ENCODE measurements around the gene PCBP1.
"Not testable (repeated sequence)": the region's sequence is repeated elsewhere in the genome, so short reads cannot be mapped to it uniquely, and the experiment has no call there.

The PCBP1 gene

DNA sequence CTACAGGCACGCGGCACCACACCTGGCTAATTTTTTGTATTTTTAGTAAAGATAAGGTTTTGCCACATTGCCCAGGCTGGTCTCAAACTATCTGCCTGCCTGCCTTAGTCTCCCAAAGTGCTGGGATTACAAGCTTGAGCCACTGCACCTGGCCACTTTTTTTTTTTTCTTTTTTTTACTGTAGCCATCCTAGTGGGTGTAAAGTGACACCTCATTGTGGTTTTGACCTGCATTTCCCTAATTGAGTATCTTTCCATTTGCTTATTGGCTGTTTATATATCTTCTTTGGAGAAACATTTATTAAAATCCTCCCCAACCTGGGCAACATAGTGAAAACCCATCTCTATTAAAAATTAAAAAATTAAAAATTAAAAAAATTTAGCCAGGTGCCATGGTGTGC lies 12.0 kb downstream of the PCBP1 start:
- no peak for DNase-seq (ENCODE audit: low read depth)

DNA sequence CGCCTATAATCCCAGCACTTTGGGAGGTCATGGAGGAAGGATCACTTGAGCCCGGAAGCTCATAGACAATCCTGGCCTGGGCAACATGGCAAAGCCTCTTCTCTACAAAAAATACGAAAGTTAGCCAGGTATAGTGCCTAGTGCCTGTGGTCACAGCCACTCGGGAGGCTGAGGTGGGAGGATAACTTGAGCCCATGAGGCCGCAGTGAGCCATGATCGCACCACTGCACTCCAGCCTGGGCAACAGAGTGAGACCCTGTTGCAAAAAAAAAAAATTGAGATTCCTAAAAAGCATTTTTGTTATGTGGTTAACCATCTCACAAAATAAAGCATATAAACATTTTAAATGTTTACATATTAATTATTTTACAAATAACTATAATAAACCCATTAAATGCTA lies 13.9 kb downstream of the PCBP1 start:
- no peak for DNase-seq (ENCODE audit: low read depth)

DNA sequence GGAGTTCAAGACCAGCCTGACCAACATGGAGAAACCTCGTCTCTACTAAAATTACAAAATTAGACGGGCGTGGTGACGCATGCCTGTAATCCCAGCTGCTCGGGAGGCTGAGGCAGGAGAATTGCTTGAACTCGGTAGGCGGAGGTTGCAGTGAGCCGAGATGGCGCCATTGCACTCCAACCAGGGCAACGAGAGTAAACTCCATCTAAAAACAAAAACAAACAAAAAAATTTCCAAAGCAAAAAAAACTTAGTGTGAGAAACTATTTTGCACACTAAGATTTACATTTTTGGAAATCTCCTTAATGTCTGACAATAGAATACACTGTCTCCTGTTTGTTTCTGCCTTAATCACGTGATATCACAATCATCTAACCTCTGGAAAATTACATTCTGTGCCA lies 14.4 kb downstream of the PCBP1 start:
- not testable (repeated sequence) for DNase-seq (ENCODE audit: low read depth)

DNA sequence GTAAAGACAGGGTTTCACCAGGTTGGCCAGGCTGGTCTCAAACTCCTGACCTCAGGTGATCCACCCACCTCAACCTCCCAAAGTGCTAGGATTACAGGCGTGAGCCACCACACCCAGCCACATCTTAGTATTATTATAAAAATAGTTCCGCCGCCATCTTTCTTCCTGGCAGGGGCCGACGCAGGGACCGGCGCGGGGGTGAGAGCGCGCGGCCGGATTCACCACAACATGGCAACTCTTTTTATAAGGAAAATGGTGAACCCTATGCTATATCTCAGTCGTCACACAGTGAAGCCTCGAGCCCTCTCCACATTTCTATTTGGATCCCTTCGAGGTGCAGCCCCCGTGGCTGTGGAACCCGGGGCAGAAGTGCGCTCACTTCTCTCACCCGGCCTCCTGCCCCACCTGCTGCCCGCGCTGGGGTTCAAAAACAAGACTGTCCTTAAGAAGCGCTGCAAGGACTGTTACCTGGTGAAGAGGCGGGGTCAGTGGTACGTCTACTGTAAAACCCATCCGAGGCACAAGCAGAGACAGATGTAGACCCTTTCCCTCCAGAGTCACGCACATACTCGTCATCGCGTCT lies 15.1 kb downstream of the PCBP1 start:
- DNase-seq (ENCODE audit: low read depth) = not testable (repeated sequence)

DNA sequence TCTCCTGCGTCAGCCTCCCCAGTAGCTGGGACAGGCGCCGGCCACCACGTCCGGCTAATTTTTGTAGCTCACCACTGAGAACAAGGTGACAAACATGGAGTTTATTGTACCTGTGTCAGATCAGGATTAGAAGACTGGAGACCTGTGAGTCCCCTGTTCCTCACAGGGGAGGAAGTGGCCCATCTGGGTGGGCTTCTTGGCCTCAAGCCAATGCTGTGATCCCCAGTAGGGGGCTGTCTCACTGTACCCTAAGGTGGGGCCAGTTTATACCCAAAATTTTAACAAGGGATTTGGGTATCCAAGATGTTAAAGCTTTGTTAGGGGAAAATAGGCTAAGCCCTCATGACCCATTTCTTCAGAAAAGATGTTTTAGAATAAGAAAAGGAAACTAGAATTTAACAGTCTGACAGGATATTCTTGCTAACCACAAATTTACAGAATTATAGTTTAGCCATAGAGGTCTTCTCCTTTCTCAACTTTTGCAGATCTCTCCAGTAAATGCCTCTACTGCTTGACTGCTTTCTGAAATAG lies 16.3 kb downstream of the PCBP1 start:
- DNase-seq (ENCODE audit: low read depth) = no peak

DNA sequence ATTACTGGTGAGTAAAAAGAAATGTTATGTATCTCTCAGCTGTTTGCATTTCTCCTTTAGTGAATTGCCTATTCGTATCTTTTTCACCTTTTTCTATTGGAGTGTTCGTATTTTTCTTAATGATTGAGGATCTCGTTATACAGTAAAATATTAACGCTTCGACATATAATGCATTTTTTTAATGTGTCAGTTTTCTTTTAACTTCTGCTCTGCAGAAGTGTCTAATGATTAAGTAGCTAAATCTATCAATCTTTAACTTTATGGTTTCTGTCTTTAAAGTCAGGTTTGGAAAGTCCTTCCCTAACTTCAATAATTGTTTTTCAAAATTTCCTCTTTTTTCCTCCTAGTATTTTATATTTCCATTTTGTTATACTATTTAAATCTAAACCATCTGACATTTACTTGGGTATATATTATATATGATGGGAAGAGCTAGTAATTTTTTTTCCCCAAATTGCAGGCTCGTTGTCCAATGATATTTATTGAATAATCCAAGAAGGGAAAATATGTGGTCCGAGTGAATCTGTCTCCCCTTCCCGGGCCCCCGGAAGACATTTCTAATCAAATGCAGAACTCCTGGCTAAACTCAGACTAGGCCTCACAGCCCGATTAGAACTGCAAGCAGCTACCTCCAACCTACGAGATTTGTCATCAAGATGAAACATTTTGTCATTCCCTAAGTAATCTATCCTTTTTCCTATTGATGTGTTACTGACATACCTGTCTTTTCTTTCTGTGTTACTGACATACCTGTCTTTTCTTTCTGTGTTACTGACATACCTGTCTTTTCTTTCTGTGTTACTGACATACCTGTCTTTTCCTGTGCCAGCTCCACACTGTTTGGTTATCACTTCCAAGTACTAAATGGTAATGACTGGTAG lies 17.2 kb downstream of the PCBP1 start:
- no peak for DNase-seq (ENCODE audit: low read depth)

DNA sequence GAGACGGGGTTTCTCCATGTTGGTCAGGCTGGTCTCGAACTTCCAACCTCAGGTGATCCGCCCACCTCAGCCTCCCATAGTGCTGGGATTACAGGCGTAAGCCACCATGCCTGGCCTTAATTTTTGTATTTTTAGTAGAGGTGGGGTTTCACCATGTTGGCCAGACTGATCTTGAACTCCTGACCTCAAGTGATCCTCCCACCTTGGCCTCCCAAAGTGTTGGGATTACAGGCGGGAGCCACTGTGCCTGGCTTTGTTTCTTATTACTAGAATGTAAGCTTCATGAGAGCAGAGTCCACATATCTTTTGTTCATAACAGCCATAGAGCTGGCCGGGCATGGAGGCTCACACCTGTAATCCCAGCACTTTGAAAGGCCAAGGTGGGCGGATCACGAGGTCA lies 18.9 kb downstream of the PCBP1 start:
- DNase-seq (ENCODE audit: low read depth) = not testable (repeated sequence)

DNA sequence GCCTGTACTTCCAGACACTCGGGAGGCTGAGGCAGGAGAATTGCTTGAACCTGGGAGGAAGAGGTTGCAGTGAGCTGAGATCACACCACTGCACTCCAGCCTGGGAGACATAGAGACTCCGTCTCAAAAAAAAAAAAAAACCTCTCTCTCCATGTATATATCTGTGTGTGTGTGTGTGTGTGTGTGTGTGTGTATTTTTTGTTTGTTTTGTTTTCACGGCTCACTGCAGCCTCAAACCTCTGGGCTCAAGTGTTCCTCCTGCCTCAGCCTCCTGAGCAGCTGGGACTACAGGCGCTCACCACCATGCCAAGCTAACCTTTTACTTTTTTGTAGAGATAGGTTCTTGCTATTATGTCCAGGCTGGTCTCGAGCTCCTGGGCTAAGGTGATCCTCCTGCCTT lies 23.1 kb downstream of the PCBP1 start:
- not testable (repeated sequence) for DNase-seq (ENCODE audit: low read depth)

DNA sequence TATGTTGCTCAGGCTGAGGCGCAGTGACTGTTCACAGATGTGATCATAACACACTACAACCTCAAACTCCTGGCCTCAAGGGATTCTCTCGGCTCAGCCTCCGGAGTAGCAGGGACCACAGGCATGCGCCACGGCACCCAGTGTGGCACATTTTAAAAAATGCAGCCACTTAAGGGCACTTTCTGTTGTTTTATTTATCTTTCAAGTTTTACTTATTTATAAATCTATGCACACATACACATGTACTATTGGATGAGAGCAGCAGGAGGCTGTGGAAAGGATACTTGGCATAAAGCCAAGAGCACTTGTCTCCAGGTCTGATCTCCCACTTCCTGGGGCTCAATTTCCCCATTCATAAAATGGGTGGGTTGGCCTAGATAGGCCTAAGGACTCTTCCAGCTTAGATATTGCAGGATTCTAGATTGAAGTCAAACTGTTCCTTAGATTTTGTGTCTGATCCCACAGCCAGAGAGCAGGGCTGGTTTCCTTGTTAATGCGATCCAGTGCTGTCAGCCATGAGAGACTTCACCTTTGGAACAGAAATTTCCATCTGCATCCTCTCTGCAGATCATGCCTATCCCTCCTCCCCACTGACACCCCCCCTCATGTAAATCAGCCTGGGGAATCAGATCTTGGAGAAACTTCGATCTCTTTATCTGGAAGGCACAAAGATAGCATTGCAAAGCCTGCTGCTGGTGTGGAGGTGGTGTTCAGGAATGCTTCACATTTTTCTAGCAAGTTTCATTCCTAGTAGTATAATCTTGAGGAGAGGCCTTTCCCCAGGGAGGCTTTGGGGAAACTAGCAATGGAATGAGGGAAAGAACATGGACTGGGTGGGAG lies 24.7 kb downstream of the PCBP1 start:
- no peak for DNase-seq (ENCODE audit: low read depth)

DNA sequence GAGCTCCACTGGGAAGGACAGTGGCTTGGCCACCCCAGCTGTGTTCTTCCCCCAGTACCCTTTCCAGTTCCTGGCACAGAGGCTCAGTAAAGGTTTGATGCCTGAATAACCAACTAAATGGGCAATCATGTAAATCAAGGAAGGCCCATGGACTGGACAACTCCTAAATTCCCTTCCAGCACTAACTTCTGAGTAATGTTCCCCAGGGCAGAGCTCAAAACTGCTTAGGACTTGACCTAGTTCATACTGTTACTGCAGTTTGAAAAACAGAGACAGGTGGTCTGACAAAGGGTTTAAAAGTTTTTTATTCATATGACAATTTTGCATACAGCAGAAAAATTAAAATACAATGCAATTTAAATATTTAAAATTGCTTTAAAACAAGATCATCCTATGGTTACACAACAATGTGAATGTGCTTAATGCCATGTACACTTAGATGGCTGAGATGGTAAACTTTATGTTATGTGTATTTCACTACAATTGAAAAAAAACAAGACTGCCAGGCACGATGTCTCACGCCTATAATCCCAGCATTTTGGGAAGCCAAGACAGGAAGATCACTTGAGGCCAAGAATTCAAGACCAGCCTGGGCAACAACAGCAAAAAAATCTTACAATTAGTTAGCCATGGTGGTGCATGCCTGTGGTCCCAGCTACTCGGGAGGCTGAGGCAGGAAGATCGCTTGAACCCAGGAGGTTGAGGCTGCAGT lies 26.2 kb downstream of the PCBP1 start:
- DNase-seq (ENCODE audit: low read depth) = no peak

DNA sequence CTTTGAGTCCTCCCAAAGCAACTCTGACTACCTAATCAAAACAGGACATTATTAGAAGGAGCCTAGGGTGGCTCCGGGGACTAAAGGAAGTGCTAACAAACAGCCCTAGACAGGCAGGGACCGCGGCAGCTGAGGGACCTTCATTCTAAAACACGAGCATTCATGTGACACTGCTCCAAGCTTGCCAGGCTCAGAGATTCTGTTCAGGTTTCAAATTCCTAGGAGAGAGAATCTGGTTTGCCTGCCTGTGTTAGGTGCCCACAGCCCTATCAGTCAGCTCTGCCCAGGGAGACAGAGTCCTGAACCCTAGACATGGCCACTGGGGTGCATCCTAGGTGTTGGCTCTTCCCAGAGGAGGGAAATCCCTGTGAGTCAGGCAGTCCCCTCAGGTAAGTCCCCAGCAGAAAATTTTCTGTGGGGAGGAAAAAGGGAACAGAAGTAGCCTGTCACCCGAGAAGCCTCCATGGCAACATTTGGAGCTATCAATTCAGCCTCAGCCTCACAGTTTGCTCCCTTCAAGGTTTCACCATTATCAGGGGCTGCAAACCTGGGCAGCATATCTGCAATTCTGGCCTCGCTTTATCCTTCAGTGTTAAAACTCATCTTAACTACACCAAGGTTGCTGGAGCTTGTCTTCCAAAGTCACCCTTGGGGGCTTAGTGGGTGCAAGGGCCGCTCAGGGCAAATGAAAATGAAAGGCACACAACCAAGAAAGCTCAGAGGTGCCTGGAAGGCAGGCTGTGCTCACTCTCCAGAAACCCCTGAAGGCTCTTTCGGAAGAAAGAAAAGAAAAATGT lies 28.6 kb downstream of the PCBP1 start:
- DNase-seq (ENCODE audit: low read depth) = no peak

DNA sequence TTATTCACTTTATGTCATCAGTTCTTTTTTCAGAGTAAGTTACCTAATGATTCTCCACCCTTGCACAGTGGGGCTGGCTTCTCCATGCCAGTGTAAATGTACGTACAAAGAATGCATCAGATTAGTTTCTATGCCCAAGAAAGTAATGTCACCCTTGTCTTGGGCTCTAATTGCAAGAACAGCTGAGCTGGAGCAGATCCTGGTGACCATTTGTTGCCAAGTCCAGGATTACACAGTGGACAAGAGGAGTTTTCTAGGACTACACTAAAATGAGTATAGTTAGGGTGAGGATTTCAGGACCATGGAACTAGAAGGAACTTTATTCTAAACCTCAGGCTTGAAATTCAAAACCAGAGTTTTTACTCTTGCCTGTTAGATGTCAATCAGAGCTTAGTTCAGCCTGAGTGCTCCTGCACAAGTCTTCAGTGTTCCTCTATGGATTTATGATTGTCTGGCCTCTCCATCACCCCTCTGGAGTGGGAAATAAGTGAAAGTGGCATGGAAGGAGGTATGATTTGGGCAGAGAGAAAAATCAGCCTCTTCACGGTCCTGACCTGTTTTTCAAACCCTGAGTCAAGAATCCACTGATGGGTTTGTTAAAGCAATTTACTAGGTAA lies 29.8 kb downstream of the PCBP1 start:
- DNase-seq (ENCODE audit: low read depth) = no peak

DNA sequence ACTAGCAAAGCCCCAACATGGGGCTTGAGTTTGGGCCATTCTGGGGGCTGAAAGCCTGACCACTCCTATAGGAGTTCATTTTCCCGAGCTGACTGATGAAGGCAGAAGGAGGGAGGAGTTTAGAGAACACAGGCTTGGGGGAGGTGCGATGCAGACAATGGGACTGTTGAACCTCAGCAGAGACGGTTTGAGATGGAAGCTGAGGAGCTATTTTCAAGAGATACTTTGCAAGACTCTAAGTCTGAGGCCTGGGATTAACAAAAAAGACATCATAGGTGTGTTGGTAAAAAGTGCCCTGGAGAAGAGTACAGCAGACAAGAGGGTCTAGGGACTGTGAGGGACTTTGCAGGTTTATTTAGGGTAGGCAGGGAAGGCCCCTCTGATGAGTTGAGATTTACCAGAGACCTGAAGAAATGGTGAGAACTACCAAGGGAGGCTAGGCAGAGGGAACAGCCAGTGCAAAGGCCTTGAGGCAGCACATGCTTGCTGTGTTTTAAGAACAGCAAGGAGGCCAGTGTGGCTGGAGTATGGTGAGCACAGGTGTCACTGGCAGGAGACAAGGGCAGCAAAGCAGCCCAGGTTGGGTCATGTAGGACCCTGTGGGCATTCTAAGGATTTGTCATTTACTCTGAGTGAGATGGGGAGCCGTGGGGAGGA lies 31.6 kb downstream of the PCBP1 start:
- no peak for DNase-seq (ENCODE audit: low read depth)

DNA sequence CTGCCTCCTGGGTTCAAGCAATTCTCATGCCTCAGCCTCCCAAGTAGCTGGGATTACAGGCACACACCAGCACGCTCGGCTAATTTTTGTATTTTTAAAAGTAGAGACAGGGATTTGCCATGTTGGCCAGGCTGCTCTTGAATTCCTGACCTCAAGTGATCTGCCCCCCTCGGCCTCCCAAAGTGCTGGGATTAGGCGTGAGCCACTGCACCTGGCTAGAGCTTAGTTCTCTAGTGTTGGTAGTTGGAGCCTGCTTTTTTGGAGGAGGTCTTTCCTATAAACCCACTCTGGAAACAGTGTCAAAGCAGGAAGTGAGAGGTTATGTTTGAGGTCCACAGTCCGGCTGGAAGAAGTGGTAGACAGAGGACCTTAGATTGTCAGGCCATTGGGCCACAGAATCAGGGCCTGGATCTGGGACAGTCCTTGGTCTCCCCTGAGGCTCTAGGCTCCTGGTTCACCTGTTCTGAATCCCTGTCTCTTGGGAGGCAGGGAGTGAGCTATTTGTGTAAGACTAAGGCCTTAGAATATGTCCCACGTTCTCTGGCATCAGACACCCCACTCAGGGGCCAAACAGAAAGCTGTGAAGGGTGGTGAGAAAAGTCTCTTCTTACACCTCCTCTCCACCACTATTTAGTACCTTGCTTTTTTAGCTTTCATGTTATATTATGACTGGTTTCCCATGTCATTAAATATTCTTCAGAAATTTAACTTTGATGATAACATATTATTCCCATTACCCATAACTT lies 34.5 kb downstream of the PCBP1 start:
- no peak for DNase-seq (ENCODE audit: low read depth)

DNA sequence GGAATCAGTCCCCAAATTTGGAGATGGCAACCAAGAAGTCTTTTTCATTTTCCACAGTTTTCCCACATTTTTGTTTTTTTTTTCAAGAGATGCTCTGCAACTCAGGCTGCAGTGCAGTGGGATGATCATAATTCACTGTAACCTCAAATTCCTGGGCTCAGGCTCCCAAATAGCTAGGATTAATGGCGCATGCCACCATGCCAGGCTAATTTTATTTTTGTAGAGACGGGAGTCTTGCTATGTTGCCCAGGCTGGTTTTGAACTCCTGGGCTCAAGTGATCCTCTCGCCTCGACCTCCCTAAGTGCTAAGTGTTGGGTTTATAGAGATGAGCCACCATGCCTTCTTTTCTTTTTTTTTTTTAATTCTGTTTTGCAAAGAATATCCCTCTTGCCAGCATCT lies 35.2 kb downstream of the PCBP1 start:
- DNase-seq (ENCODE audit: low read depth) = no peak

DNA sequence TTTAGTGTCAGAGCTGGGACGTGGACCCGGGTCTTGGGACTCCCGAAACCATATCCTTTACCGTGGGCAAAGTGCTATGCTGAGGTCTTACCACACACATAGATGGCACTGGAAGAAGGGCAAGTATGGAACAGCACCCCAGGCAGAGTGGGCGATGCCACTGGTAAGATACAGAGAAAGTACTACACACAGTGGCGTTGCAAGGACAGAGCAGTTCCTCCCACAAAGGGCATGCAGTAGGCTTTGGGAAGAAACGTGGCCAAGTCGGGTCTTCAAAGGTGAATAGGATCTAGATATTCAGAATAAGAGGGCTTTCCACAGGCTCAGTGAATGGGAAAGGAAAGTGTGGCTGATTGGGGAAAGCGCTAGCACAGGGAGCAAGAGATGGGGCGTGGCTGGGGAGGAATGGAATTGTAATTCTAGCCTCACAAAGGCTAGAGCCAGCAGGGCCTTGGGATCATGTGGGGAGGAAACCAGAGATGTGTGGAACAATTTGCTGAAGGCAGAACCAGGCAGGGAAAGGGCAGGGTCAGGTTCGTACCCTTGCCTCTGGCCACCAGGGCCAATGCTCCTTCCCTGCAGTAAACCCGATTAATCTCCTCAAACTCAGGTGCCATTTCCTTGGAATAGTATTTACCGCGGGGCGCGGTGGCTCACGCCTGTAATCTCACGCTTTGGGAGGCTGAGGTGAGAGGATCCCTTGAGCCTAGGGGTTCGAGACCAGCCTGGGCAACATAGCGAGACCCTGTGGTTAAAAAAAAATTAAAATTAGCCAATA lies 36.0 kb downstream of the PCBP1 start:
- no peak for DNase-seq (ENCODE audit: low read depth)

DNA sequence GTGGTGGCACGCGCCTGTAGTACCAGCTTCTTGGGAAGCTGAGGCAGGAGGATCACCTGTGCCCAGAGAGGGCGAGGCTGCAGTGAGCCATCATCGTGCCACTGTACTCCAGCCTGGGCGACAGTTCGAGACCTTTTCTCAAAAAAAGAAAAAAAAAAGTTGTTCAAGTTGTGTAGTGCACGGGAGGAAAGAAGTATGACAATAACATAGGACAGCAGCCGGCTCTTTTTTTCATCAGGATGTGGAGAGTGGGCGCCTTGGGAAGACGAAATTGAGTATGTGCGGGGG lies 36.5 kb downstream of the PCBP1 start:
- DNase-seq (ENCODE audit: low read depth) = no peak

DNA sequence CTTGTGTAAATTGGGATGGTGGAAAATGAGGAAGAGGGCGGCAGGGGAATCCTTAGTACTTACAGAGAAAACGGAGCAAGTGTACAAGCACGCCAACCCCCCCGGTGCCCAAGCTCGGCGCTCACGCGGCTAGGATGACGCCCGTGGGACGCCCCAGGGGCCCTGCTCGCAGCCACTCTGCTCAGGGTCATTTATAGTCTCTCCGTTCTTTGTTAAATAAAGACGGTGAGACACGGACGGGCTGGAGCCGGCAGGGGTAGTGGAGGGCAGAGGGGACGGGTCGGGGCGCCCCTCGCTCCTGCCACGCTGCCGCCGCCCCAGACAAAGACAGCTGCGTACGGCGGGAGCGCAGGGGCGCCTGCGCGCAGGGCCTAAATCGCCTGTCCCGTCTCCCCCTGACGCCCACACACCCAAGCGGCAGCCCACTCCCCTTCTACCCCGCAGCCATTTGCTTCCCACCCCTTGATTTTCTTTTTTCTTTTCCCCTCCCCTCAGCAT lies 37.8 kb downstream of the PCBP1 start:
- no peak for DNase-seq (ENCODE audit: low read depth)

DNA sequence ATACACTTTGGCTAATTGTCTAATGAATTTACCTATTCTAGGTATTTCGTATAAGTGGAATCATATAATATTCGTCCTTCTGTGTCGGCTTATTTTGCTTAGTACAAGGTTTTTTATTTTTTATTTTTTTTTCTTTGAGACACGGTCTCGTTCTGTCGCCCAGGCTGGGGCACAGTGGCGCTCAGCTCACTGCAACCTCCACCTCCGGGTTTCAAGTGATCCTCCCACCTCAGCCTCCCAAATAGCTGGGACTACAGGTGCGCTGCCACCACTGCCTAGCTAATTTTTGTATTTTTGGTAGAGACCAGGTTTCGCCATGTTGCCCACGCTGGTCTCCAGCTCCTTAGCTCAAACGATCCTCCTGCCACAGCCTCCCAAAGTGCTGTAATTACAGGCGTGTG lies 38.2 kb downstream of the PCBP1 start:
- DNase-seq (ENCODE audit: low read depth) = no peak
